T47D (cell line): Measurements from ENCODE around the gene KIR3DL1.
"Not testable (repeated sequence)": the region's sequence is repeated elsewhere in the genome, so short reads cannot be mapped to it uniquely, and the experiment has no call there.

Source experiments
- DNase-seq, 2 experiments: peaks; one replicate each; pipeline versions ENCODE4 v3.0.0 to v3.0.0-alpha.2; 2011 to 2012; ENCODE audit warnings: low read depth in 1 of 2, low spot score in 1 of 2
- JUND ChIP-seq: IDR thresholded peaks from 2 replicates; pipeline ENCODE4 v1.6.1; 2012; ENCODE audit warnings: low read depth
- in situ Hi-C: cut with HindIII; loops from 2 replicates; pipeline ENCODE4 v1.10.0; 2016; ENCODE audit warnings: low sequenced_read_pairs, low pct_unique_long_range_greater_than_20kb

Gene KIR3DL1

GRCh38 chr19:54816251-54816650, at the start of gene KIR3DL1:
Gene KIR3DL1, plus strand, starts transcription at chr19:54816468.
- in situ Hi-C loops, DNase-seq: not testable (repeated sequence)

- DNase-seq, in situ Hi-C loops: not testable (repeated sequence)
Measured at GRCh38 chr19:54769646-54770045, 46.6 kb upstream of the KIR3DL1 start, which contains the start of gene KIR2DL1. Gene KIR2DL1, plus strand, starts transcription at chr19:54769793. Its CDS starts 58 bp downstream, at chr19:54769851.

- in situ Hi-C loops = not testable (repeated sequence)
Measured at GRCh38 chr19:54770511-54770910, 45.8 kb upstream of the KIR3DL1 start.

GRCh38 chr19:54771018-54771960, 45.0 kb upstream of the KIR3DL1 start:
- in situ Hi-C loops, DNase-seq: not testable (repeated sequence)

More at GRCh38 chr19:54770511-54770910, 45.8 kb upstream of the KIR3DL1 start:
- not testable (repeated sequence) for DNase-seq

- DNase-seq, in situ Hi-C loops: not testable (repeated sequence)
Measured at GRCh38 chr19:54772666-54773065, 43.6 kb upstream of the KIR3DL1 start.

GRCh38 chr19:54775095-54775815, 41.0 kb upstream of the KIR3DL1 start:
- in situ Hi-C loops, DNase-seq: not testable (repeated sequence)

GRCh38 chr19:54775830-54776229, 40.4 kb upstream of the KIR3DL1 start:
- DNase-seq, in situ Hi-C loops: not testable (repeated sequence)

GRCh38 chr19:54777851-54778250, 38.4 kb upstream of the KIR3DL1 start:
- DNase-seq, in situ Hi-C loops: not testable (repeated sequence)

GRCh38 chr19:54778896-54779295, 37.4 kb upstream of the KIR3DL1 start:
- in situ Hi-C loops, DNase-seq: not testable (repeated sequence)

GRCh38 chr19:54782916-54783315, 33.4 kb upstream of the KIR3DL1 start:
- DNase-seq, in situ Hi-C loops: not testable (repeated sequence)

GRCh38 chr19:54786091-54786723, 30.1 kb upstream of the KIR3DL1 start:
- in situ Hi-C loops, DNase-seq: not testable (repeated sequence)

GRCh38 chr19:54788154-54788553, 28.1 kb upstream of the KIR3DL1 start:
- in situ Hi-C loops, DNase-seq: not testable (repeated sequence)

- TF ChIP-seq JUND = no peak
- no peak for DNase-seq
- in situ Hi-C loops = no loop called here
Measured at GRCh38 chr19:54790711-54791110, 25.6 kb upstream of the KIR3DL1 start.
